WERI-Rb-1 (cell line): ENCODE data around the gene INTS2.

Experiments
- DNase-seq: peaks from one replicate; pipeline ENCODE4 v3.0.0-alpha.2; 2020
- H3K27ac ChIP-seq: fragments of 250-450 bp; sonication (Bioruptor Pico); 2 replicates; pipeline ENCODE4 v1.5.1; 2020; ENCODE audit warnings: mild to moderate bottlenecking, moderate library complexity
- H3K27me3 ChIP-seq: fragments of 250-450 bp; sonication (Bioruptor Pico); 2 replicates; pipeline ENCODE4 v1.5.1; 2021; ENCODE audit warnings: mild to moderate bottlenecking, low read depth, moderate library complexity; ENCODE audit not compliant: insufficient read depth, severe bottlenecking
- H3K36me3 ChIP-seq: fragments of 250-450 bp; sonication (Bioruptor Pico); 2 replicates; pipeline ENCODE4 v1.5.1; 2020; ENCODE audit warnings: mild to moderate bottlenecking, moderate library complexity
- H3K4me3 ChIP-seq: 2 replicates; pipeline ENCODE4 v1.5.1; 2011; ENCODE audit warnings: low read depth, mild to moderate bottlenecking, control low read depth, low read length
- H3K9me3 ChIP-seq: fragments of 250-450 bp; sonication (Bioruptor Pico); 2 replicates; pipeline ENCODE4 v1.5.1; 2021; ENCODE audit warnings: mild to moderate bottlenecking, moderate library complexity; ENCODE audit not compliant: severe bottlenecking
- CTCF ChIP-seq: IDR thresholded peaks from 2 replicates; pipeline ENCODE4 v1.5.1; 2011; ENCODE audit warnings: low read depth, mild to moderate bottlenecking, control low read depth, inconsistent platforms, low read length

INTS2 gene

GRCh38 chr17:61884864-61885263, 42.9 kb downstream of the INTS2 start:
- Histone ChIP-seq H3K9me3 (no peaks in the 10 kb centered on the region), H3K27me3 (no peaks in the 10 kb centered on the region), H3K4me3 (no peak overlapping the region), H3K36me3 (peaks cover 65% of the 10 kb centered on the region), H3K27ac (no peak overlapping the region)
- TF ChIP-seq CTCF, result no peak
- no peak for DNase-seq

GRCh38 chr17:61880589-61881102, 47.1 kb downstream of the INTS2 start:
- Histone ChIP-seq H3K9me3 (no peaks in the 10 kb centered on the region), H3K27ac (no peak overlapping the region), H3K27me3 (no peaks in the 10 kb centered on the region), H3K36me3 (peaks cover 71% of the 10 kb centered on the region), H3K4me3 (no peak overlapping the region)
- DNase-seq, result no peak
- no peak for TF ChIP-seq CTCF

GRCh38 chr17:61878984-61879612, 48.7 kb downstream of the INTS2 start:
- H3K27ac ChIP-seq, result no peak overlapping the region
- peaks cover 73% of the 10 kb centered on the region for H3K36me3 ChIP-seq
- H3K4me3 ChIP-seq, result no peak overlapping the region
- no peak for TF ChIP-seq CTCF
- H3K27me3 ChIP-seq, result no peaks in the 10 kb centered on the region
- no peaks in the 10 kb centered on the region for H3K9me3 ChIP-seq
- no peak for DNase-seq

- TF ChIP-seq CTCF, result no peak
- Histone ChIP-seq H3K27ac (no peak overlapping the region), H3K9me3 (no peaks in the 10 kb centered on the region), H3K36me3 (peaks cover 73% of the 10 kb centered on the region), H3K4me3 (no peak overlapping the region), H3K27me3 (no peaks in the 10 kb centered on the region)
- no peak for DNase-seq
Measured at GRCh38 chr17:61878520-61878919, 49.3 kb downstream of the INTS2 start.

- H3K4me3 ChIP-seq, result no peak overlapping the region
- H3K27me3 ChIP-seq, result no peaks in the 10 kb centered on the region
- no peaks in the 10 kb centered on the region for H3K9me3 ChIP-seq
- no peak for TF ChIP-seq CTCF
- H3K36me3 ChIP-seq, result peaks cover 71% of the 10 kb centered on the region
- no peak for DNase-seq
- no peak overlapping the region for H3K27ac ChIP-seq
Measured at GRCh38 chr17:61877837-61878236, 49.9 kb downstream of the INTS2 start.

GRCh38 chr17:61875804-61876203, 52.0 kb downstream of the INTS2 start:
- peaks cover 72% of the 10 kb centered on the region for H3K36me3 ChIP-seq
- no peak for DNase-seq
- no peaks in the 10 kb centered on the region for H3K27me3 ChIP-seq
- no peak overlapping the region for H3K4me3 ChIP-seq
- H3K27ac ChIP-seq, result no peak overlapping the region
- no peak for TF ChIP-seq CTCF
- no peaks in the 10 kb centered on the region for H3K9me3 ChIP-seq
